GM18505 (cell line): Measurements from ENCODE around the gene LMOD3.

Experiments used
- ATAC-seq: cut with Tn5 transposase; IDR thresholded peaks from one replicate; pipeline ENCODE4 v1.9.1; 2021; ENCODE audit not compliant: unreplicated experiment
- POLR2A ChIP-seq: IDR thresholded peaks from 4 replicates; pipeline ENCODE4 v1.6.1; 2011; ENCODE audit warnings: borderline replicate concordance; ENCODE audit not compliant: insufficient read depth, insufficient read length; ENCODE audit errors: extremely low read depth

Gene LMOD3

DNA sequence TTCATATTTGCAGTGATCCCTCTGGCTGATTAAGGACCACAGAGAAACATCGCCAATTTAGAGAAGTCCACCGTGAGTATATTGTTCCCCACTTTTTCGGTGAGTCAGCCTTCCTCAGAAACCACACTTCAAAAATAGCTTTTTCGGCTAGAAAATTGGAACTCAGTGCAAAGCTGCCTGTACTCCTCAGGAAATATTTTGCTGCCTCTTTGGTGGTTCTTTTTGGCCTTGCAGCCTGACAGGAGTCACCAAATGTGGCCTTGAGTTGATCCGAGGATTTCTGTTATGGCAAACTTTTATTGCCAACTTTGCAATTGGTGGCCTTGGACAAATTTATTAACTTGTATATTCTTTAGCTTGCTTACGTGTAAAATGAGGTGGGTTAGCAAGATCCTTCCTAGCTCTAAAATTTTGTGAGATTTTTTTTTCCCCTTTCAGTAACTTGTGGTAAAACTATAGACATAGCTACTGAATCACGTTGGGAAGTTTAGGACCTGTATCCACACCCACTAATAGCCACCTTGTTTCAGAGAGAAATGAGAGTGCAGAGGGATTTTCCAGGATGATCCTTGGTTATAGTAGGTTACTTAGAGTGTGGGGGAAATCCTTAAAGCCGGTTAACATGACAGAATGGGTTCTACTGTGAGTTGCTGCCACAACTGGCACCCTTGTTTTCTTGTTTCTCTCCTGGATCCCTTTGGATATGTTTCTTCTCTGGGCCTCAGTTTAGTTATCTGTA, 27.8 kb downstream of the LMOD3 start:
- no peak for TF ChIP-seq POLR2A
- no peak for ATAC-seq

DNA sequence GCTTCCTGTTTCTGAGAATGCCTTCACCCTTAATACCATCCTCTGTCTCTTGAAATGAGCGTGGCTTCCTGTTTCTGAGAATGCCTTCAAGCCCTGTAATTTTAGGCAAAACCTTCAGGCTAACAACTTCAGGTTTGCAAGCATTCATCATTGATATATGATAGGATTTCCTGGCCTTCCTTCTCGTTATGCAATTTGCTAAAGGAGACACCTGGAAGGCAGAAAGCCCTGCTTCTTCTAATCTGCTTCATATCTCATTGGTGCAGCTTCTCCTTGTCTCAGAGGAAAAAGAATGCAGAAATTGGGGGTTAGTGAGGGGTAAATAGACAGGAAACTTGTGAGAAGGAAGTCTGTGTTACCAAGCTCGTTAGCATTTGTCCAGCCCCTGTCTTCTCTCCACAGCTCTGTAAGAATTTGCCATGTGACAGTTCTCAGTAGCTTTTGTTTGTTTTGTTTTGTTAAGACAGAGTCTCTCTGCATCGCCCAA, 30.3 kb downstream of the LMOD3 start:
- peak; percentile 76 for ATAC-seq
- no peak for TF ChIP-seq POLR2A

DNA sequence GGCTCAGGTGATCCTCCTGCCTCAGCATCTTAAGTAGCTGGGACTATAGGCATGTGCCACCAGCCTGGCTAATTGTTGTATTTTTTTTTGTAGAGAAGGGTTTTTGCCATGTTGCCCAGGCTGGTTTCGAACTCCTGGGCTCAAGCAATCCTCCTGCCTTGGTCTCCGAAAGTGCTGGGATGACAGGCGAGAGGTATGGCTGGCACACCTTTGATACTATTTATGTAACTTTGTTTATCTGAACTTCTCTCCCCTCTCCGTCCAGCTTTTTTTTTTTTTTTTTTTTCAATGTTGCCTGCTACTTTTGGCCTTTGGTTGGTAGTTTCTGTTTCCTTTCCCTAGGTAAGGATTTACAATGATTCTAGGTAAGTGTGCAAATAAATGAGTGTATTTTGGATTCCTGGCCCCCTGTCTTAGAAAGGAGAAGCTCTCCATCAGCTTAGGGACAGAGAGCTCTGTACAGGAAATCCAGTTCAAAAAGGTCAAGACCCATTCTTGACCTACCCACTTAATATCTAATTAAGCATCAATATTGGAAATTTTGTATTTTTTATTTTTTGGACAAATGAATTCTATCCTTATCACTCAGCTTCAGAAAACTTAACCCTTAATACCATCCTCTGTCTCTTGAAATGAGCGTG, 30.9 kb downstream of the LMOD3 start:
- no peak for TF ChIP-seq POLR2A
- no peak for ATAC-seq

DNA sequence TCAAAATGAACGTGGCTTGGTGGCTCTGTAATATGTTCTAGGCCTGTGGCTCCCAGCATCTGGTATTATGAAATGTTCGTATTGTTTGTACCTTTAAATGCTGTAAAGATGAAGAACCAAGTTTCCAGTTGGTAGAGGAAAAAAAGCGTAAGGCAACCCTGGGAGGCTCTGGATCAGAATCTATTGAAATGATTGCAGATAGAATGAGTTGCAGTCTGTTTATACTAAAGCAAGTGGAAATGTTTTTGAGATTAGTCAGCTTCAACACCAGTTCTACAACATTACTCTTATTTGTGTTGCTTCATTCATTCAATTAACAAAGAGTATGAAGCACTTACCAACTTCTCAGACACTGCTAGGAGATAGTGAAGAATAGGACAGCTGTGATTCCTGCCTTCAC, 32.4 kb downstream of the LMOD3 start:
- TF ChIP-seq POLR2A: no peak
- no peak for ATAC-seq

DNA sequence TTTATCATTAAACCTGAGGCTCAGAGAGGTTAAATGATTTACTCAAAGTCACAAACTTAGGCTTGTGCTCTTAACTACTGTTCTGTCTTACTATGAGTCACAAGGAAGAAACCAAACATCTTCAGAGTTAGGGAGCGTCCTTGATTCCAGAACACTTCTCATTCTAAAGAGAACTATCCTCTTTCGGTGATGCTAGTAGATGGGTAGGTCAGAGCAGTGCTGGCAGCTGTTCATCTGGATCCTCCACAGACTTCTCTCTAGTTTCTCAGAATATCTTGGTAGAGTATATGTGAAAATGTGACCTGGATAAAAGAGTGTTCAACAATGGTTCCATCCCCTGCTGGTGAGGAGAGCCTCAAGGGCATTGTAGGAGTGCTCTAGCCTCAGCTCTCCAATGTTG, 34.3 kb downstream of the LMOD3 start:
- ATAC-seq: peak; percentile 18
- TF ChIP-seq POLR2A: no peak

DNA sequence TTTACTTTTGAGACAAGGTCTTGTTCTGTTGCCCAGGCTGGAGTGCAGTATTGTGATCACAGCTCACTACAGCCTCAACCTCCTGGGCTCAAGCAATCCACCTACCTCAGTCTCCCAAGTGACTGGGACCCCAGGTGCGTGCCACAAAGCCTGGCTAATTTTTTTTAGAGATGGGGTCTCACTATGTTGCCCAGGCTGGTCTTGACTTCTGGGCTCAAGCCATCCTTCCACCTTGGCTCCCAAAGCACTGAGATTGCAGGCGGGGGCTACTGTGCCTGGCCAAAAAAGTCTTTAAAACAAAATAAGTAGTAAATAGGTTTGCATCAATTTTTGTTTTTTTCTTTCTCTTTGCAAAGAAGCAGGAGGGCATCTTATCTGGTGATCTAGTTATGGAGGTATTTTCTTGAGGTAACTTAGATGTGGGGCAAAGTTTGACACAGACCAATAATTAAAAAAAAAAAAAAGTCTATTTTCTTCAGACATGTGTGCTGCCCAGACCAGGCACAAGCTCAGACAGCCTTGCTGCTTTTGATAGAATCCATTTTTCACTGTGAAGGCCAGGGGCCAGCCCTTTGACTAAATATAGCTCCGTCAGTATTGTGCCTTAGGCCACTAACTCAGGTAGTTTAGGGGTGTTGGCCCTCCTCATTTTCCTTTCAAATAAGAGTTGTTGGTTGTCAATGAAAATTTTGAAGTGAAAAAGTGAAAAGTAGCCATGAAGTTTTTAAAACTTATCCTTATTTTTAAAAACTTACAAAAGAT, 35.2 kb downstream of the LMOD3 start:
- ATAC-seq: no peak
- no peak for TF ChIP-seq POLR2A

DNA sequence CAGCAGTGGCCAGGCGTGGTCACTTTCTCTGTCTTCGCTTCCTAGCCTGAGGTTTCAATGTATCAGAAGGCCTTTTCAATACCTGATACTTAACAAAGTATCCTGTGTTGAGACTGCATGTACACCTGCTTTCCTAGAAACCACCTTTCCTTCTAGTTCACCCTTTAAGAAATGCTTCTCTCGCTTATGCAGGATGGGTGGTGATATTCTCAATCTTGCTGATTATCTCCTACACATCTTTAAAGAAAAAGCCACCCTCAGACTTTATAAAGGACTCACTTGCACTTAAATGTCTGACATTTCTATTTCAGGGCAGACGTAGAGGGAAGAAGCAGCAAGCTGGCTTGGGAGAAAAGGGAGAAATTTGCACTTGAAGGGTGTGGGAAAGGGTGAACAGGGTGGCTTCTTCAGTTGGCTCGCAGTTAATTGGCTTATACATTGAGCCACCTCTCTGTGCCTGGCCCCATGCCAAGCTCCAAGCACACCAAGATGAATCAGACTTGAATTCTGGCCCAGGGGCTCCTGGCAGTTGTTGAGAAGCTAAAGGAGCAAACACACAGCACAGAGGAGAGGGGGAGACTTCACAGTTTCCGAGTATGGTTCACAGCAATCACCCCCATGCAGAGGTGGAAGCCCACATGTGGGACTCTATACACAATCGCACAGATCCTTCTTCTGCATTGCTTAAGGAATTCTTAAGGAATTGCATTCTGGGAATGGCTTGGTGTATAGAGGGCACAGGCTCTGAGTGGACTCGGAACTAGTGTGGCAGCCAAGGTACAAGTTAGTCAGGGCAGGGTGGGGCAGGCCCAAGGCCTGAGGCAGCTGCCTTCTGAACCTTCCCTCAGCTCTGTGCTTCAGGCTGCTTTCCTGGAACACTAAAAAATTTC, 36.3 kb downstream of the LMOD3 start:
- no peak for ATAC-seq
- no peak for TF ChIP-seq POLR2A

DNA sequence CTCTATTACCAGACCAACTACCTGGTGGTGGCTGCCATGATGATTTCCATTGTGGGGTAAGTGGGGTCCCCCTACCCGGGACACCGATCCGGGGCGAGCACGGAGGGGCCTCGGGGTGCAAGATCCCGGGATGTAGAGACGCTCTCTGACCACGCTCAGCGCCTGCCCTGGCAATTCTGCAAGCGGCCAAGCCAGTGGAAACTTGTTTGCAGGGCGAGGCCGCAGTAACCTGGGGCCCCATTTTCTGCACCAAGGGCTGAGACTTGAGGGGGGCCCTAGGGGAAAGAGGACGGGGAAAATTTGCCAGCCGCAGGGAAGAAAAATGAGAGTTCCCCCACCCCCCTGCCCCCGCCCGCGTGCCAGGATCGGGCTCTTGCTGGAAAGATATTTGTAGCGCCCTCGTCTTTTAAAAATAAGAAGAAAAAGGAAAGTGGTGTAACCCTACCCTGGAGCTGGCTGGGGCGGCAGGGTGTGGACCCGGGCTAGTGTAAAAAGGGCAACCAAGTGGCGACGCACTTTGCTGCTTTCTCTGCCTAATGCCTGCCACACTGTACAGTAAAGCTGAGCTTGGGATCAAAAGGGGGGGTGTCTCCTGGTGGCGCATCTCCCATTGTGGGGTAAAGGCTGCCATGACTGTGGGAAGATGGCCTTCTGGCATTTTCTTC, 37.1 kb downstream of the LMOD3 start:
- TF ChIP-seq POLR2A: no peak
- ATAC-seq: no peak

DNA sequence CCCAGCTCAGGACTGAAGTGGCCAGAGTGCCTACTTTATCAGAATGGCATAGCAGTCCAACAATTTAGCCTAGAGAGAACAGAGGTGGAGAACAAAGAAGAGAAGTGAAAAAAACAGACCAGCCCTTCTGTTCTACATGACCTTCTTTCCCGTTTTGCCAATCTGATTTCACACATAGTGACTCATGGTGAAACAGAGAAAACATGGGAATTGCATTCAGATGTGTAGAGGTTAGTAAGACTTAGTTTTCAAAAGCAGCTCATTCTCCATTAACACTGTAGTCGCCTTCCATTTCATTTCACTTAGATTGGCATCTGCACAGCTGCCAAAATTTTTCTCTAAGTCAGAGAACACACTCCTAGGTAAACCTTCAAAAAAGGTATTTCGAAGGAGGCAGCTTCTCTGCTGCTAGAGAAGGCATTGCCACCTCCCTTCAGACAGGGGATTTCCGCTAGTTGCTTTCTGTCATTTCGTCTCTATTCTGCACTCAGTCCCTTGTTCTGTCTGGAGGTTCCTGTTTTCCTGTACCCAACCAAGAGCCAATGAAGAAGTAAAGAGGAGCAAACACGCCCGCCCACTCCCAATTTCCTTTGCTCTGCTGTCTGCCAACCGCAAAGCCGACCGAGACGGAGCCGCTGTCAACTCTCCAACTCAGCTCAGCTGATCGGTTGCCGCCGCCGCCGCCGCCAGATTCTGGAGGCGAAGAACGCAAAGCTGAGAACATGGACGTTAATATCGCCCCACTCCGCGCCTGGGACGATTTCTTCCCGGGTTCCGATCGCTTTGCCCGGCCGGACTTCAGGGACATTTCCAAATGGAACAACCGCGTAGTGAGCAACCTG, 37.8 kb downstream of the LMOD3 start, which contains the start of gene ARL6IP5:
Gene ARL6IP5 (plus strand): TSS at position 612 of the 842 bp plus-strand sequence. CDS start 111 bp downstream, at position 723.
- peak; percentile 67 for TF ChIP-seq POLR2A
- peak; percentile 51 for ATAC-seq

DNA sequence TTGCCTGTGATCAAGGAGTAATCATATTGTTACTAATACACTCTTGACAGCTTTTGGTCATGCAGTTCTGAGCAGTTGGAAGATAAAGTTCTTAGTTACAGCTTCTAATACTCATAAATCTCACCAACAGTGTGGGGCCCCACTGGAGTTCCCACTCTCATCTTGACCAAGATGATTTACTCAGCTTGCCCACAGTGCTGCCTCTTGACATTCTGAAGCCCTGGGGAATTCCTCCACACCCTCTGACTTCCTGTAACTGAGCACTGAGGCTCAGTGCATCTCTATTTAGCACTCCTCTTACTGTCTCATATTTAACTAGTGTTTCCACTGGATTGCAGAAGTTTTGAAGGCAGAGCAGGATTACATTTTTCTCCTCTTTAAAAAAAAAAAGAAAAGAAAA, 39.6 kb downstream of the LMOD3 start:
- TF ChIP-seq POLR2A: peak; percentile 42
- ATAC-seq: peak; percentile 51

DNA sequence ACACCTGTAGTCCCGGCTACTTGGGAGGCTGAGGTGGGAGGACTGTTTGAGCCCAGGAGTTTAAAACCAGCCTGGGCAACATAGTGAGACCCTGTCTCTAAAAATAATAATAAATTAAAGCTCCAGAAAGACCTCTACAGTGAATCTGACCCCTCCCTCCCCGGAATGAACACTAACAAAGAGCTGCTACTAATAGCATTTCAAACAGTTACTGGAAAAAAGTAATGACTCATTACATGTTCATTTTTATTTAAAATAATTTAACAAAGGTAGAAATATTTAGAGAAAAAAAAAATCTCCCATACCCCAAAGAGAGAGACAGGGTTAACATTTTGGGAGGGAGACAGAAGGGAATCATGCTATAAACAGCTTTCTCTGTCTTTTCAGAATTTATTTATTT, 40.0 kb downstream of the LMOD3 start:
- TF ChIP-seq POLR2A: no peak
- ATAC-seq: no peak

DNA sequence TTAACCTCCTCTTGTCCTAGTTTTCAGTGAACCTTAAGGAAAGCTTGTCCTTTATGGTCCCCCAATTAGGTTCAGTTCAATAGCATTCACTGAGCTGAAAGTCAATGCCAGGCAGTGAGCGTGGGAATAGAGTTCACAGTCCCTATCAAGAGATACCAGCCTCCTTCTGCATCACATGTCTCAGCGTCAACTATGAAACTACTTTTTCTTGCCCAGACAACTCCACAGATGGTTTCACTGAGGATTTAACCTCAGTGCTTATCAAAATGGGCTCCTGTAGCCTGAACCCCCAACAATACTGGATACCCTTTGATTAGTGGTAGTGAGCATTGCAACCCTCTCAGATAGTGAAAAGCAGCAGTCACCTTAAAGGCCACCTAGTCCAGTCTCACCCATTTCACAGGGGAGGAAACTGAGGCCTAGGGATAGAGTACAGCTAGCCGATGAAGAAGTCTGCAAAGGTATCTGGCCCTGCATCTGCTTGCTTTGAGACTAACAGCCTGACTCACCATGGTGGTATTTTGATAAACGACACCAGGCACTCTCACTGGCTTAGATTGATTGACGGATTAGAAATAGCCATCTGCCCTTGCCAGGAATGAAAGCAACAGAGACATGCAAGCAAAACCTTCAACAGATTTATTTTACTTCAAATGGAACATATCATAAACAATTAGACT, 40.7 kb downstream of the LMOD3 start:
- ATAC-seq: no peak
- no peak for TF ChIP-seq POLR2A
